Endodermal cell (in vitro differentiated cells): ENCODE results near the gene ATRNL1. TPM values are rescaled to one million over a fixed set of nuclear protein-coding genes. Genes with fewer than 3 reads are reported as not detected.

Experiments used
- DNase-seq: peaks from one replicate; pipeline ENCODE4 v3.0.0-alpha.2; 2017
- H3K27ac ChIP-seq: 2 replicates; pipeline ENCODE4 v1.5.1; 2013; ENCODE audit warnings: mild to moderate bottlenecking, low read depth, low read length, moderate library complexity
- H3K27me3 ChIP-seq: 2 replicates; pipeline ENCODE4 v1.6.1; 2013; ENCODE audit warnings: mild to moderate bottlenecking, low read length, moderate library complexity; ENCODE audit not compliant: insufficient read depth, control insufficient read depth, poor library complexity, severe bottlenecking
- H3K36me3 ChIP-seq: 2 replicates; pipeline ENCODE4 v1.7.0; 2013; ENCODE audit warnings: mild to moderate bottlenecking, low read length, moderate library complexity; ENCODE audit not compliant: control insufficient read depth, insufficient read depth
- H3K4me1 ChIP-seq: one replicate; pipeline ENCODE4 v1.7.0; 2013; ENCODE audit warnings: low read length; ENCODE audit not compliant: control insufficient read depth, insufficient read depth
- H3K4me3 ChIP-seq: 2 replicates; pipeline ENCODE4 v1.5.1; 2013; ENCODE audit warnings: mild to moderate bottlenecking, low read length, moderate library complexity
- H3K9ac ChIP-seq: 2 replicates; pipeline ENCODE4 v1.6.1; 2013; ENCODE audit warnings: mild to moderate bottlenecking, low read length, moderate library complexity; ENCODE audit not compliant: poor library complexity, severe bottlenecking; ENCODE audit errors: extremely low read depth
- H3K9me3 ChIP-seq: 2 replicates; pipeline ENCODE4 v1.6.1; 2013; ENCODE audit warnings: mild to moderate bottlenecking, low read length, moderate library complexity; ENCODE audit not compliant: control insufficient read depth
- H3K27ac Mint-ChIP-seq: 2 replicates; pipeline ENCODE4 v1.8.0; 2020; ENCODE audit warnings: mixed read lengths
- H3K27me3 Mint-ChIP-seq: 2 replicates; pipeline ENCODE4 v1.8.0; 2021; ENCODE audit warnings: mild to moderate bottlenecking, mixed read lengths; ENCODE audit not compliant: insufficient read depth
- H3K36me3 Mint-ChIP-seq: 2 replicates; pipeline ENCODE4 v1.8.0; 2020; ENCODE audit warnings: low read depth, mixed read lengths
- H3K4me1 Mint-ChIP-seq: 2 replicates; pipeline ENCODE4 v1.8.0; 2020; ENCODE audit warnings: mixed read lengths
- H3K4me3 Mint-ChIP-seq: 2 replicates; pipeline ENCODE4 v1.8.0; 2020; ENCODE audit warnings: mild to moderate bottlenecking, moderate library complexity, mixed read lengths
- H3K9me3 Mint-ChIP-seq: 2 replicates; pipeline ENCODE4 v1.8.0; 2020; ENCODE audit warnings: mild to moderate bottlenecking, mixed read lengths
- CTCF ChIP-seq: fragments of 200-600 bp; sonication (generic); conservative IDR thresholded peaks from 2 replicates; pipeline ENCODE4 v1.5.0; 2021; ENCODE audit warnings: antibody characterized with exemption, mild to moderate bottlenecking
- WGBS, 2 experiments: methylation state at CpG; one replicate each; pipeline versions ENCODE4 v1.1.5 to v1.1.7; 2013; ENCODE audit warnings: missing lambda C conversion rate in 2 of 2, mixed read lengths in 1 of 2; ENCODE audit not compliant: insufficient coverage in 1 of 2, insufficient read length in 1 of 2; 5-methylcytosine and 5-hydroxymethylcytosine counted together
- total RNA-seq, 2 donors: library from RNA; stranded (reverse); fragmentation: NEBNext Ultra II Directional in 1 of 2; extraction: Animal tissue kit (Norgen Biotek cat#: 25700) in 1 of 2; gene quantifications; 2 replicates in 1 of 2; 3 replicates in 1 of 2; pipeline ENCODE4 v1.2.1, GENCODE V29; 2021

Gene ATRNL1
- total RNA-seq, 2 donors from 2014 or later: 8.0 to 9.0 TPM

GRCh38 chr10:115321360-115321759 is 228.2 kb downstream of the ATRNL1 start:
- Histone ChIP-seq H3K9me3 (no peaks in the 10 kb centered on the region), H3K27ac (no peak overlapping the region), H3K36me3 (no peaks in the 10 kb centered on the region), H3K27me3 (no peaks in the 10 kb centered on the region), H3K9ac (no peak overlapping the region), H3K4me3 (no peak overlapping the region), H3K4me1 (no peaks in the 10 kb centered on the region)
- no peak overlapping the region for H3K4me3 Mint-ChIP-seq
- no peaks in the 10 kb centered on the region for H3K27me3 Mint-ChIP-seq
- WGBS, 2 experiments: 86% methylated on average over 2 of the region's 2 CpGs; no CpG with 5 or more reads in 1 of the 2 experiments
- no peak for DNase-seq
- TF ChIP-seq CTCF: no peak
- H3K9me3 Mint-ChIP-seq: peaks cover 1% of the 10 kb centered on the region
- H3K4me1 Mint-ChIP-seq: no peaks in the 10 kb centered on the region
- H3K27ac Mint-ChIP-seq: no peak overlapping the region
- H3K36me3 Mint-ChIP-seq: no peaks in the 10 kb centered on the region

- Histone ChIP-seq H3K27ac (no peak overlapping the region), H3K36me3 (no peaks in the 10 kb centered on the region), H3K27me3 (no peaks in the 10 kb centered on the region), H3K4me1 (no peaks in the 10 kb centered on the region), H3K4me3 (no peak overlapping the region), H3K9ac (no peak overlapping the region), H3K9me3 (no peaks in the 10 kb centered on the region)
- Mint-ChIP-seq H3K27ac (no peak overlapping the region), H3K4me3 (no peak overlapping the region), H3K4me1 (no peaks in the 10 kb centered on the region), H3K27me3 (no peaks in the 10 kb centered on the region), H3K36me3 (no peaks in the 10 kb centered on the region), H3K9me3 (peaks cover 1% of the 10 kb centered on the region)
- WGBS, 2 experiments: no CpG with 5 or more reads among the region's 2 CpGs
- no peak for DNase-seq
- no peak for TF ChIP-seq CTCF
Observed at GRCh38 chr10:115328331-115328730, 235.2 kb downstream of the ATRNL1 start.

GRCh38 chr10:115335366-115335765 is 242.2 kb downstream of the ATRNL1 start:
- peaks cover under 1% of the 10 kb centered on the region for H3K9me3 Mint-ChIP-seq
- no peaks in the 10 kb centered on the region for H3K27me3 ChIP-seq
- WGBS, 2 experiments: 93% methylated on average over 1 of the region's 1 CpG; no CpG with 5 or more reads in 1 of the 2 experiments
- no peak overlapping the region for H3K4me3 ChIP-seq
- H3K9me3 ChIP-seq: no peaks in the 10 kb centered on the region
- no peak overlapping the region for H3K4me3 Mint-ChIP-seq
- no peaks in the 10 kb centered on the region for H3K36me3 Mint-ChIP-seq
- DNase-seq: no peak
- H3K27me3 Mint-ChIP-seq: no peaks in the 10 kb centered on the region
- H3K36me3 ChIP-seq: no peaks in the 10 kb centered on the region
- no peaks in the 10 kb centered on the region for H3K4me1 ChIP-seq
- H3K27ac Mint-ChIP-seq: no peak overlapping the region
- H3K9ac ChIP-seq: no peak overlapping the region
- no peak for TF ChIP-seq CTCF
- H3K27ac ChIP-seq: no peak overlapping the region
- H3K4me1 Mint-ChIP-seq: no peaks in the 10 kb centered on the region
